ENCODE data around the gene SCARB2. TPM values are rescaled to one million over a fixed set of nuclear protein-coding genes. Genes with fewer than 3 reads are reported as not detected.

Gene SCARB2
- total and polyA plus RNA-seq, 2 experiments from 2014 or later = 17.7 to 41.0 TPM

- no peak for TF ChIP-seq REST (IDR thresholded peaks at IDR 0.05; ENCODE audit: unreplicated experiment)
These were observed 25.5 kb downstream of the SCARB2 start (continued) for GRCh38 chr4:76188149-76188548.

- H3K4me1 Mint-ChIP-seq = no peaks in the 10 kb centered on the region
- TF ChIP-seq CTCF (conservative IDR thresholded peaks at IDR 0.05; ENCODE audit: low read depth in 2 of 2) (no peak), REST (IDR thresholded peaks at IDR 0.05; ENCODE audit: unreplicated experiment) (no peak), POLR2AphosphoS5 (IDR thresholded peaks at IDR 0.05; ENCODE audit: low read depth) (no peak), NANOG (IDR thresholded peaks at IDR 0.05; ENCODE audit: borderline replicate concordance) (no peak), STAT1 (IDR thresholded peaks at IDR 0.05; ENCODE audit: unreplicated experiment) (no peak), ETS1 (IDR thresholded peaks at IDR 0.05) (no peak), ZNF114 (CRISPR knock-in tag; IDR thresholded peaks at IDR 0.05) (no peak)
- H3K36me3 Mint-ChIP-seq (ENCODE audit: low read depth) = peaks cover 15% of the 10 kb centered on the region
- H3K9me3 Mint-ChIP-seq = peaks cover 3% of the 10 kb centered on the region
- H3K27ac Mint-ChIP-seq = no peak overlapping the region
- ATAC-seq (no peak), DNase-seq (ENCODE audit: low spot score) (no peak)
- no peak overlapping the region for H2AFZ ChIP-seq
- no peaks in the 10 kb centered on the region for H3K9me2 ChIP-seq (ENCODE audit: insufficient read depth)
- H3K4me3 Mint-ChIP-seq = no peak overlapping the region
- H3K4me2 ChIP-seq = no peak overlapping the region
- H3K27ac ChIP-seq (ENCODE audit: low read depth) = no peak overlapping the region
- H4K20me1 ChIP-seq (replicated peaks; ENCODE audit: insufficient read depth) = peaks cover 3% of the 10 kb centered on the region; the same call in 1 of the 2 replicates
- no peaks in the 10 kb centered on the region for H3F3A ChIP-seq (replicated peaks; ENCODE audit: low read depth)
- no peaks in the 10 kb centered on the region for H3K4me1 ChIP-seq (ENCODE audit: insufficient read depth)
- H3K27me3 ChIP-seq (ENCODE audit: insufficient read depth) = no peaks in the 10 kb centered on the region
- H3K27me3 Mint-ChIP-seq (ENCODE audit: insufficient read depth, low read depth, poor library complexity) = no peaks in the 10 kb centered on the region
- H3K36me3 ChIP-seq (ENCODE audit: insufficient read depth) = no peaks in the 10 kb centered on the region
- H3K79me2 ChIP-seq (replicated peaks; ENCODE audit: insufficient read depth) = no peaks in the 10 kb centered on the region
- no peak overlapping the region for H3K4me3 ChIP-seq
These were observed 26.5 kb downstream of the SCARB2 start for GRCh38 chr4:76187152-76187551.
